BLaER1 treated with 17β-estradiol and CSF1 and Interleukin-3, amounts not matched to agents 10 nM and 100 nM (cell line): Measurements from ENCODE around the gene LSAMP.

Source experiments
- H3K27ac ChIP-seq, 11 experiments: shearing (Covaris generic); formaldehyde crosslinking; 2 replicates each; pipeline ENCODE4 v1.8.1; 2022
- H3K27me3 ChIP-seq, 11 experiments: shearing (Covaris generic); formaldehyde crosslinking; 2 replicates each; pipeline ENCODE4 v1.8.1; 2022
- H3K36me3 ChIP-seq, 11 experiments: shearing (Covaris generic); formaldehyde crosslinking; 2 replicates each; pipeline ENCODE4 v1.8.1; 2022
- H3K4me1 ChIP-seq, 10 experiments: shearing (Covaris generic); formaldehyde crosslinking; 2 replicates each; pipeline ENCODE4 v1.8.1; 2022
- H3K4me2 ChIP-seq, 11 experiments: shearing (Covaris generic); formaldehyde crosslinking; 2 replicates each; pipeline ENCODE4 v1.8.1; 2022
- H3K4me3 ChIP-seq, 10 experiments: shearing (Covaris generic); formaldehyde crosslinking; 2 replicates each; pipeline ENCODE4 v1.8.1; 2022
- H3K9ac ChIP-seq, 11 experiments: shearing (Covaris generic); formaldehyde crosslinking; 2 replicates each; pipeline ENCODE4 v1.8.1; 2022
- H3K9me3 ChIP-seq, 11 experiments: shearing (Covaris generic); formaldehyde crosslinking; replicated peaks in 1 of 11; 2 replicates each; pipeline ENCODE4 v1.8.1; 2022
- H4K20me1 ChIP-seq, 11 experiments: shearing (Covaris generic); formaldehyde crosslinking; 2 replicates each; pipeline ENCODE4 v1.8.1; 2022
- Cebpa-rat ChIP-seq, 11 experiments: shearing (Covaris generic); IDR thresholded peaks; 2 replicates each; pipeline ENCODE4 v1.8.1; 2022

The LSAMP gene

DNA sequence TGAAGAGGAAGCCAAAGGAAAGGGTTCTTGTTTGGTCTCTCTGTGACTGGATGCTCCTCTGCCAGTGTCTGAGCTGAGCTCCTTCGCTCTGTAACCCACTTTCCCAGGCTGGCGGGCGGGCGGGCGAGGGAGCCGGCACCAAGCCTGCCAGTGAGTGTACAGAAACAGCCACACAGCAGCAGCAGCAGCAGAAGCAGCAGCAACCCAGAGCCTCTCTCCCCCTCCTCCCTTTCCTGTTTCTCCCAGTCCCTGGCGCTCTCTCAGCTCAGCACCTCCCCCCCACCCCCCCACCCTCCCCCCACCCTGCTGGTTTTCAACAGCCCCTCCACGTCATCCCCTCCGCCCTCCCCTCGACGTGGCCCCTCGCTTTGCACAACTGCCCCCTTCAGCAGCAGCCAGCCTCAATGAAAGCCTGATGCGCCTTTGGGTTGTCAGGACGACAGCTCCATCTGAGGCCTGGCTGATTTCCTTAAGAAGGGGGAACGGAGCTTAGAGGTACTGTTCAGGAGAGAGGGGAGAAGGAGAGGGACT lies at the start of gene LSAMP:
TSS of gene LSAMP (minus strand) at position 177 of the 531 bp plus-strand sequence.
- Histone ChIP-seq H3K9me3 (no peaks in the 10 kb centered on the region), H3K27me3 (peaks cover 3 to 18% (median 11%) of the 10 kb centered on the region in 11 experiments; a peak in 11 of 22 replicates), H4K20me1 (no peaks in the 10 kb centered on the region), H3K27ac (no peak within 1 kb of the TSS), H3K36me3 (no peaks in the 10 kb centered on the region), H3K9ac (no peak within 1 kb of the TSS), H3K4me1 (no peaks in the 10 kb centered on the region), H3K4me2 (no peak within 1 kb of the TSS), H3K4me3 (no peak within 1 kb of the TSS)
- no peak for TF ChIP-seq Cebpa-rat (IDR thresholded peaks at IDR 0.05)

DNA sequence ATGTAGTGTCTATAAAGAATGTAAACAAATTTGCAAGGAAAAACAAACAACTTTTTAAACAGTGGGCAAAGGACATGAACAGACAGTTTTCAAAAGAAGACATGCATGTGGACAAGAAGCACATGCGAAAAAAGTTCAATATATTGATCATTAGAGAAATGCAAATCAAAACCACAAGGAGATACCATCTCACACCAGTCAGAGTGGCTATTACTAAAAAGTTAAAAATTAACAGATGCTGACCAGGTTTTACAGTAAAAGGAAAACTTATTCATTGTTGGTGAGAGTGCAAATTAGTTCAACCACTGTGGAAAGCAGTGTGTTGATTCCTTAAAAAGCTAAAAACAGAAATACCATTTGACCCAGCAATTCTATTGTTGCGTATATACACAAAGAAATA lies 47.1 kb upstream of the LSAMP start:
- TF ChIP-seq Cebpa-rat (IDR thresholded peaks at IDR 0.05): no peak
- no peaks in the 10 kb centered on the region for H3K9me3 ChIP-seq
- no peaks in the 10 kb centered on the region for H3K36me3 ChIP-seq
- H4K20me1 ChIP-seq: no peaks in the 10 kb centered on the region
- no peaks in the 10 kb centered on the region for H3K4me1 ChIP-seq
- no peak overlapping the region for H3K9ac ChIP-seq
- no peaks in the 10 kb centered on the region for H3K27me3 ChIP-seq
- no peak overlapping the region for H3K4me2 ChIP-seq
- no peak overlapping the region for H3K27ac ChIP-seq
- H3K4me3 ChIP-seq: no peak overlapping the region

DNA sequence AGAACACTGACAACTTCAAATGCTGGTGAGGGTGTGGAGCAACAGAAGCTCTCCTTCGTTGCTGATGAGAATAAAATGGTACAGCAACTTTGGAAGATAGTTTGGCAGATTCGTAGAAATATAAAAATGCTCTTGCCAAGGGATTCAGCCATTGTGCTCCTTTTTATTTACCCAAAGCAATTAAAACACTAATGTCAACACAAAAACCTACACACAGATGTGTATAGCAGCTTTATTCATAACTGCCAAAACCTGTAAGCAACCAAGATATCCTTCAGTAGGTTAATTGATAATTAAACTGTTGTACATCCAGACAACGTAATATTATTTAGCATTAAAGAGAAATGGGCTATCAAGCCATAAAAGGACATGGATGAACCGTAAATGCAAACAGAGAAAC lies 37.8 kb upstream of the LSAMP start:
- H3K4me2 ChIP-seq: no peak overlapping the region
- TF ChIP-seq Cebpa-rat (IDR thresholded peaks at IDR 0.05): no peak
- H3K4me1 ChIP-seq: no peaks in the 10 kb centered on the region
- no peak overlapping the region for H3K9ac ChIP-seq
- no peaks in the 10 kb centered on the region for H4K20me1 ChIP-seq
- H3K27ac ChIP-seq: no peak overlapping the region
- no peaks in the 10 kb centered on the region for H3K36me3 ChIP-seq
- no peaks in the 10 kb centered on the region for H3K27me3 ChIP-seq
- peaks cover 18 to 22% (median 21%) of the 10 kb centered on the region in 11 experiments for H3K9me3 ChIP-seq
- H3K4me3 ChIP-seq: no peak overlapping the region

DNA sequence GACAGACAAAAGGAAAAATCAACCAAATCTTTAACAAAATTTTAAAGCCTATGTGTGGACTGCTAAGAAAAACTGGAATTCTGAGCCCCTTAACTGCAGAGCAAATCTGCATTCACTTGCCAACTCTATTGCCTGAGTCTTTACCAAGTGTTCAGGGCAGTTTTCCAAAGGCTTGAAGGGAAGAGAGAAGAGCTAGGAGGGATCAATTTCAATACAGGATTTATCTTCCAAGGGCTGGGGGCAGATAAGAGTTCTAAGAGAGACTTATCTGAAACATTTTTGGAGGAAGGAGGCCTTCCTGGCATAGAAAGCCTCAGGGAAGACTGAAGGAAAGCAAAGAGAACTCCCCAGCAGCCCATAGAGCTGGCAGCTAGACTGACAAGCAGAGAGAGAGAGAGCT lies 31.4 kb upstream of the LSAMP start:
- H3K4me3 ChIP-seq: no peak overlapping the region
- no peaks in the 10 kb centered on the region for H3K4me1 ChIP-seq
- peaks cover 19 to 27% (median 24%) of the 10 kb centered on the region in 11 experiments for H3K9me3 ChIP-seq
- H4K20me1 ChIP-seq: no peaks in the 10 kb centered on the region
- H3K9ac ChIP-seq: no peak overlapping the region
- no peaks in the 10 kb centered on the region for H3K36me3 ChIP-seq
- no peaks in the 10 kb centered on the region for H3K27me3 ChIP-seq
- TF ChIP-seq Cebpa-rat (IDR thresholded peaks at IDR 0.05): no peak
- H3K4me2 ChIP-seq: no peak overlapping the region
- H3K27ac ChIP-seq: no peak overlapping the region

DNA sequence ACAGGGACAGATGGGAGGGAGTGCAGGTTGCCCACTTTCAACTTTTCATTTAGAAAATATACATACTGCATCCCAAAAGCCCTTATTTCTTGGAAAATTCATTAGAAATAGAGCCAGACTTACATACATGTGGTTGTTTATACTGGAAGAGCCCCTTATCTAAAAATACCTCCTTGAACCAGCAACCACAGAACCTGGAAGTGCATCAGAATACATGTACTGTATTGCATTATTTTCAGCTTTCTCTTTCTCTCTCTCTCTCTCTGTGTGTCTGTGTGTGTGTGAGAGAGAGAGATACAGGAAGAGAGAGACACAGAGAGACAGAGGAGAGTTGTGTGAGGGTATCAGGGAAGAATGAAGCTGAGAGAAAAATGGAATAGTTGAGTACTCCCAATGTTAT lies 29.5 kb upstream of the LSAMP start:
- no peak for TF ChIP-seq Cebpa-rat (IDR thresholded peaks at IDR 0.05)
- Histone ChIP-seq H3K4me3 (no peak overlapping the region), H4K20me1 (no peaks in the 10 kb centered on the region), H3K36me3 (no peaks in the 10 kb centered on the region), H3K9me3 (peaks cover 15 to 23% (median 19%) of the 10 kb centered on the region in 11 experiments), H3K4me1 (no peaks in the 10 kb centered on the region), H3K27me3 (no peaks in the 10 kb centered on the region), H3K27ac (no peak overlapping the region), H3K9ac (no peak overlapping the region), H3K4me2 (no peak overlapping the region)

DNA sequence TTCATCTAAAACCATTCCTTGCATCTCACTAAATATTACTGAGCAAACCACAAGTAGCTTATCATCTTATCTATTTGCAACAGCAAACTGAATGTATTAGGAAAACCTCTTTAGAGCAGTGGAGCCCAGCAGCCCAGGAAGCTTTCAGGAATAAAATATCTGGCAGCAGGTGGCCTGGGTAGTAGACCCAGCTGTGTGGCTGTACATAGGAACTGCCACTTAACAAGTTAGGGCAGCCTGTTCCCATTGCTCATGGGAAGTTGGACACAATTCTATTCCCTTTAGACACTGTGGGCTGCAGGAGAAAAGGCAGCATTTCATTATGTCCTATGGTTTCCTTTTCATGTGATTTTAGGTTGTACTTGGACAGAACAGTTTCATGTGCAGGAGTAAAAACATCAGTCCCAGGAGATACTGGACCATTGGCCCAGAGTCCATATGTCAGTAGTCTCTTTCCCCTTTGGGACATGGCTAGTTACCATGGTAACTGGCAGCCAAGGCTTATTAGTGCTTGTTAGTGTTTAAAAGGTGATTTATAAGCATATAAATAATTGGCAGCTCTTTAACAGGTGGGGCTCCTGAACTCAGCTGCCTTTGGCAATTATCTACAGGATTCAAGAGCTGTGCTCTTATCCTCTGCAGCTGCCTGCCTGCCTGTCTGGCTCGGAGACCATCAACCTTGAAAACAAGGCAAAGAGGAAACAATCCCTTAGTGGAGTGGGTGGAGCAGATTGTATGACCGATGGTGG lies 28.9 kb upstream of the LSAMP start:
- no peak overlapping the region for H3K27ac ChIP-seq
- H3K4me2 ChIP-seq: no peak overlapping the region
- no peak overlapping the region for H3K4me3 ChIP-seq
- H3K36me3 ChIP-seq: no peaks in the 10 kb centered on the region
- no peak for TF ChIP-seq Cebpa-rat (IDR thresholded peaks at IDR 0.05)
- no peaks in the 10 kb centered on the region for H4K20me1 ChIP-seq
- H3K27me3 ChIP-seq: no peaks in the 10 kb centered on the region
- peaks cover 9 to 17% (median 13%) of the 10 kb centered on the region in 11 experiments for H3K9me3 ChIP-seq
- H3K9ac ChIP-seq: no peak overlapping the region
- H3K4me1 ChIP-seq: no peaks in the 10 kb centered on the region

DNA sequence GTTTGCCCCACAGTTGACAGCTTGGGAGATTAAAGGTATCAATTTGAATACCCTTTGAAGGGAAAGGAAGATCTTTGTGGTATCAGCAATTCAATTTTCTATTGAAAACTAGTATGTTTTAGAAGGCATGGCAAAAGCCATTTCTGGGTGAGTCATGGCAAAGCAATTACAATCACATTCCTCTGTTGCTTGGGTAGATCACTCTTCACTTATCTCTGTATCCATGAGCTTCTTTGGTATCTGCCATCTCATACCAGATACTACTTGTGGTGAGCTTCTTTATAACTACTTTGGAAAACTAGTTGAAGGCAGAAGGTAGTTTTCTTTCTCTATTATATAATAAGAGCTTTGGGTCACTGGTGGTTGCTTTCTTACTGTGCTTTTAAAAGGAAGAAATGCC lies 28.3 kb upstream of the LSAMP start:
- H3K27ac ChIP-seq: no peak overlapping the region
- no peaks in the 10 kb centered on the region for H3K27me3 ChIP-seq
- H3K9ac ChIP-seq: no peak overlapping the region
- TF ChIP-seq Cebpa-rat (IDR thresholded peaks at IDR 0.05): no peak
- no peaks in the 10 kb centered on the region for H3K4me1 ChIP-seq
- no peaks in the 10 kb centered on the region for H4K20me1 ChIP-seq
- peaks cover 3 to 11% (median 7%) of the 10 kb centered on the region in 11 experiments for H3K9me3 ChIP-seq
- H3K4me3 ChIP-seq: no peak overlapping the region
- H3K4me2 ChIP-seq: no peak overlapping the region
- no peaks in the 10 kb centered on the region for H3K36me3 ChIP-seq

DNA sequence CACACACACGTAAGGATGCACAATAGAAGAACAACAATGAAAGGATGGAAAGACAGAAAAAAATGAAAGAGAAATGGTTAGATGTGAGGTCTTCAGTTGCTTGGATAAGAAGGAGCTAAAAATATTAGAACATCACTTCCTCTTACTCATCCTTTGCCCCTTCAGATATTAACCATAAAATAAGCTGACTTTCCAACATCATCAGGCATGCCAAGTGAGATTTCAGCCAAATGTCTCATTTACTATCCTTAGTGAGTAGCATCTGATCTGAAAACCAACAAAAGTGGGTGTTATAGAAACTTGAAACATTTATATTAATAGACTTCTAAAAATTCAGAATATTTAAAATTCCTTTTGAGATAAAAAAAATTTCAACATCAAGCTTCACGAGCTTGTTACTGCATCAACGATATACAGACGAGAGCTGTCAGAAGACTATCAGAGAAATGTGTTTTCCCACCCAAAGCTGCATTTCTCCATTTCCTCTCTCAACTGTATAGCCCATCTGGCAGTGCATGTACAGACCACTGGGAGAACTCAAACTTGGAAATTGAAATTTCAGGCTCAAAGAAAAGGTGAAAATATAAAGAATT lies 25.4 kb upstream of the LSAMP start:
- no peak overlapping the region for H3K4me3 ChIP-seq
- H3K4me2 ChIP-seq: no peak overlapping the region
- no peaks in the 10 kb centered on the region for H3K36me3 ChIP-seq
- no peak overlapping the region for H3K9ac ChIP-seq
- no peaks in the 10 kb centered on the region for H3K27me3 ChIP-seq
- H3K9me3 ChIP-seq: no peaks in the 10 kb centered on the region
- TF ChIP-seq Cebpa-rat (IDR thresholded peaks at IDR 0.05): no peak
- H3K27ac ChIP-seq: no peak overlapping the region
- no peaks in the 10 kb centered on the region for H3K4me1 ChIP-seq
- no peaks in the 10 kb centered on the region for H4K20me1 ChIP-seq

DNA sequence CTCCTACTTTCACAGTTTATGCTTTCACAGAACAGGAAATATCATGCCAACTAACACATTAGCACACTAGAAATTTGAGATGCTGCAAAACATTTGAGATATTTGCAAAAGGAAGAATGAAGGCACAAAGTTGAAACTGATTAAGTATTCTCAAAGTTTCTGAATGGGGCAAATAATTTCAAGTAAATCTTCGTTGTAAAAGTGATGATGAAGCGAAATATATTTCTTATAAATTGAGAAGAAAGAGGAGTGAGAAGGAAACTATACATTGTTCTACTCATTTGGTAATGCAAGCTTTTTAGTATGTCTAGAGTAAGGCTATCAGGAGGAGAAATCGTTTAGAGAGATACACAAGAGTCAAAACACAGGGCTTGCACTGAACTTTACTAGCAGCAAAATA lies 24.3 kb upstream of the LSAMP start:
- Histone ChIP-seq H3K9me3 (no peaks in the 10 kb centered on the region), H3K9ac (no peak overlapping the region), H3K4me2 (no peak overlapping the region), H3K4me1 (no peaks in the 10 kb centered on the region), H3K27ac (no peak overlapping the region), H4K20me1 (no peaks in the 10 kb centered on the region), H3K4me3 (no peak overlapping the region), H3K27me3 (no peaks in the 10 kb centered on the region), H3K36me3 (no peaks in the 10 kb centered on the region)
- TF ChIP-seq Cebpa-rat (IDR thresholded peaks at IDR 0.05): no peak

DNA sequence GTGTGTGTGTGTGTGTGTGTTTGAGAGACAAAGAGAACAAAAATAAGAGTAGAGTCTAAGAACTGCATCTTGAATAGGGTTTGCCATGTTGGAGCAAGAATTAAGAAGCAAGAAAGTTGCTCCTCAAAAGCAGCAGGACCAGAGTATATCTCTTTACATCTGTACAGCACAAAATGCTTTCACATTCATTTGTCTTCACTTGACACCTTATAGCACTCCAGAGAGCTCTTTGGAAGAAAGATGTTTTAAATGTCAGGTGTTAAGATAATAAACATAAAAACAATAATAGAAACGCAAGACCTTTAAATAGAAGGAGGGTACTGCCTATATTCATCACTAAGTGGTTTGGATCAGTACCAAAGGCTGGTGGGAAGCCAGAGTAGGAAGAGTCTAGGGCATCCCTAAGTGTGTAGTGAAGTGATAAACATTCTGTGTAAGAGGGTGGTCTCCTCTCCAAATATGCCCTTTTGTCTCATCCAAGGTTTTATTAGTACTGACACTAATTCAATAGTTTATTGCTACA lies 19.1 kb upstream of the LSAMP start:
- H3K27me3 ChIP-seq: no peaks in the 10 kb centered on the region
- H3K4me1 ChIP-seq: no peaks in the 10 kb centered on the region
- H4K20me1 ChIP-seq: no peaks in the 10 kb centered on the region
- no peak overlapping the region for H3K4me3 ChIP-seq
- H3K9ac ChIP-seq: no peak overlapping the region
- no peak for TF ChIP-seq Cebpa-rat (IDR thresholded peaks at IDR 0.05)
- no peaks in the 10 kb centered on the region for H3K36me3 ChIP-seq
- no peak overlapping the region for H3K4me2 ChIP-seq
- H3K9me3 ChIP-seq: no peaks in the 10 kb centered on the region
- no peak overlapping the region for H3K27ac ChIP-seq
